Head of caudate nucleus (tissue), 42 donors: ENCODE data around the gene HLCS.

Experiments used
- DNase-seq, 42 donors: peaks; one replicate each; pipeline versions ENCODE4 v3.0.0 to v3.0.0-alpha.2; 2020 to 2021; ENCODE audit warnings: mixed read lengths in 7 of 42
- intact Hi-C: fragments of 100-400 bp; cut with DNase I; formaldehyde crosslinking; loops from one replicate; pipeline ENCODE4 v1.15.0; 2022

The HLCS gene

GRCh38 chr21:36773995-36774394, 192.5 kb downstream of the HLCS start:
- intact Hi-C loops = no loop called here
- no peak for DNase-seq

GRCh38 chr21:36773117-36773516, 193.4 kb downstream of the HLCS start:
- intact Hi-C loops = no loop called here
- DNase-seq = peak in 31 of 42 donors; percentile 33 to 81 (median 54)

GRCh38 chr21:36769051-36769839, 197.2 kb downstream of the HLCS start:
- intact Hi-C loops = no loop called here
- DNase-seq = peak in 9 of 42 donors; percentile 13 to 58 (median 34)

GRCh38 chr21:36768496-36768895, 198.0 kb downstream of the HLCS start:
- peak in 24 of 42 donors; percentile 4 to 75 (median 43) for DNase-seq

GRCh38 chr21:36767096-36767495, 199.4 kb downstream of the HLCS start:
- intact Hi-C loops = no loop called here

More at GRCh38 chr21:36768496-36768895, 198.0 kb downstream of the HLCS start:
- intact Hi-C loops = no loop called here

GRCh38 chr21:36766511-36766910, 200.0 kb downstream of the HLCS start:
- intact Hi-C loops = no loop called here
- DNase-seq = peak in 4 of 42 donors; percentile 4 to 40 (median 24)

More at GRCh38 chr21:36767096-36767495, 199.4 kb downstream of the HLCS start:
- DNase-seq = peak in 1 of 42 donors; percentile 1

GRCh38 chr21:36765229-36765628, 201.2 kb downstream of the HLCS start:
- peak in 1 of 42 donors; percentile 1 for DNase-seq
- intact Hi-C loops = no loop called here

GRCh38 chr21:36763305-36763704, 203.2 kb downstream of the HLCS start:
- no peak for DNase-seq
- intact Hi-C loops = no loop called here

- intact Hi-C loops = no loop called here
- peak in 1 of 42 donors; percentile 2 for DNase-seq
Measured at GRCh38 chr21:36762642-36763041, 203.8 kb downstream of the HLCS start.

- DNase-seq = peak in 1 of 42 donors; percentile 1
- intact Hi-C loops = no loop called here
Measured at GRCh38 chr21:36761685-36762084, 204.8 kb downstream of the HLCS start.

GRCh38 chr21:36759348-36760083, 207.0 kb downstream of the HLCS start:
- intact Hi-C loops = no loop called here
- DNase-seq = no peak

GRCh38 chr21:36757196-36757595, 209.3 kb downstream of the HLCS start:
- DNase-seq = peak in 12 of 42 donors; percentile 8 to 66 (median 44)
- intact Hi-C loops = no loop called here

- intact Hi-C loops = no loop called here
- peak in 13 of 42 donors; percentile 9 to 63 (median 47) for DNase-seq
Measured at GRCh38 chr21:36756527-36756926, 209.9 kb downstream of the HLCS start.

GRCh38 chr21:36754241-36754898, 212.1 kb downstream of the HLCS start:
- intact Hi-C loops = no loop called here
- DNase-seq = no peak

GRCh38 chr21:36753556-36753955, 212.9 kb downstream of the HLCS start:
- intact Hi-C loops = no loop called here
- no peak for DNase-seq

- intact Hi-C loops = no loop called here
- no peak for DNase-seq
Measured at GRCh38 chr21:36751383-36751782, 215.1 kb downstream of the HLCS start.

GRCh38 chr21:36750576-36750959, 215.9 kb downstream of the HLCS start:
- DNase-seq = no peak
- intact Hi-C loops = no loop called here

GRCh38 chr21:36749935-36750575, 216.4 kb downstream of the HLCS start:
- DNase-seq = no peak
- intact Hi-C loops = loop anchor here (5.0 to 10.0 kb wide), 2 partner anchors 102 to 175 kb away; no protein-coding TSS in a partner anchor

GRCh38 chr21:36747815-36748383, 218.6 kb downstream of the HLCS start:
- peak in 40 of 42 donors; percentile 35 to 88 (median 74) for DNase-seq
- intact Hi-C loops = loop anchor here (5.0 to 10.0 kb wide), 2 partner anchors 104 to 177 kb away; no protein-coding TSS in a partner anchor
